HEK293T (cell line): Measurements from ENCODE around the gene C11orf21.

Source experiments
- ARNT ChIP-seq: fragments of 450-650 bp; IDR thresholded peaks from 2 replicates; pipeline ENCODE4 v1.6.1; 2017; ENCODE audit warnings: mild to moderate bottlenecking
- BHLHE40 ChIP-seq: fragments of 450-650 bp; IDR thresholded peaks from 2 replicates; pipeline ENCODE4 v1.6.1; 2016; ENCODE audit warnings: mild to moderate bottlenecking, moderate library complexity, borderline replicate concordance
- ELF4 ChIP-seq: fragments of 450-650 bp; IDR thresholded peaks from 2 replicates; pipeline ENCODE4 v1.6.1; 2017; ENCODE audit warnings: antibody characterized with exemption
- FOXK2 ChIP-seq: fragments of 450-650 bp; IDR thresholded peaks from 2 replicates; pipeline ENCODE4 v1.6.1; 2016; ENCODE audit warnings: mild to moderate bottlenecking
- FOXM1 ChIP-seq: fragments of 450-650 bp; IDR thresholded peaks from 2 replicates; pipeline ENCODE4 v1.6.1; 2017; ENCODE audit warnings: mild to moderate bottlenecking, borderline replicate concordance
- SUZ12 ChIP-seq: fragments of 450-650 bp; IDR thresholded peaks from 2 replicates; pipeline ENCODE4 v1.6.1; 2016; ENCODE audit warnings: mild to moderate bottlenecking
- TARDBP ChIP-seq: fragments of 450-650 bp; IDR thresholded peaks from 2 replicates; pipeline ENCODE4 v1.6.1; 2016
- ZNF384 ChIP-seq: fragments of 450-650 bp; IDR thresholded peaks from 2 replicates; pipeline ENCODE4 v1.6.1; 2016

DNA sequence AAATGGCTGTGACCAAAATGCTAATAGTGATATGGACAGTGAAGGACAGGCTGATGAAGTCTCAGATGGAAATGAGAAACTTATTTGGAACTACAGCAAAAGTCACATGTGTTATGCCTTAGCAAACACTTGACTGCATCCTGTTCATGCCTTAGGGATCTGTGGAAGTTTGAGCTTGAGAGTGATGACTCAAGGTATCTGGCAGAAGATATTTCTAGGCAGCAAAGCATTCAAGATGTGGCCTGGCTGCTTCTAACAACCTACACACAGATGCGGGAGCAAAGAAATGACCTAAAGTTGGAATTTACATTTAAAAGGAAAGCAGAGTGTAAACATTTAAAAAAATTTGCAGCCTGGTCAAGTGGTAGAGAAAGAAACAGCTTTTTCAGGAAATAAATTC, 47.3 kb upstream of the C11orf21 start:
- no peak for TF ChIP-seq FOXM1
- TF ChIP-seq FOXK2 = no peak
- no peak for TF ChIP-seq BHLHE40
- TF ChIP-seq ARNT = no peak
- TF ChIP-seq TARDBP = no peak
- no peak for TF ChIP-seq ZNF384
- TF ChIP-seq SUZ12 = no peak
- TF ChIP-seq ELF4 = no peak
